ENCODE measurements around the gene NMNAT2.
"Not testable (repeated sequence)": the region's sequence is repeated elsewhere in the genome, so short reads cannot be mapped to it uniquely, and the experiment has no call there.

Gene NMNAT2

GRCh38 chr1:183416850-183417771 lies 1.1 kb downstream of the NMNAT2 start:
- peak; percentile 75 to 87 (median 82) for DNase-seq

- no peak for DNase-seq
Observed at GRCh38 chr1:183414365-183414764, 3.8 kb downstream of the NMNAT2 start.

GRCh38 chr1:183411091-183411490 lies 7.1 kb downstream of the NMNAT2 start:
- DNase-seq: no peak

GRCh38 chr1:183407961-183408360 lies 10.2 kb downstream of the NMNAT2 start:
- no peak for DNase-seq

- DNase-seq: no peak
Observed at GRCh38 chr1:183407474-183407873, 10.7 kb downstream of the NMNAT2 start.

GRCh38 chr1:183404476-183404875 lies 13.7 kb downstream of the NMNAT2 start:
- no peak for DNase-seq

- no peak for DNase-seq
Observed at GRCh38 chr1:183403498-183403897, 14.7 kb downstream of the NMNAT2 start.

GRCh38 chr1:183401565-183401964 lies 16.6 kb downstream of the NMNAT2 start:
- DNase-seq: not testable (repeated sequence)

GRCh38 chr1:183394435-183394834 lies 23.7 kb downstream of the NMNAT2 start:
- DNase-seq: no peak

- DNase-seq: no peak
Observed at GRCh38 chr1:183391863-183392262, 26.3 kb downstream of the NMNAT2 start.

GRCh38 chr1:183390561-183390960 lies 27.6 kb downstream of the NMNAT2 start:
- no peak for DNase-seq

- peak in 1 of 3 experiments; percentile 77 for DNase-seq
Observed at GRCh38 chr1:183388735-183389134, 29.4 kb downstream of the NMNAT2 start.

GRCh38 chr1:183385340-183386144 lies 32.6 kb downstream of the NMNAT2 start:
- no peak for DNase-seq

- no peak for DNase-seq
Observed at GRCh38 chr1:183379951-183380350, 38.2 kb downstream of the NMNAT2 start.

GRCh38 chr1:183375381-183375780 lies 42.8 kb downstream of the NMNAT2 start:
- DNase-seq: no peak

GRCh38 chr1:183374825-183375224 lies 43.4 kb downstream of the NMNAT2 start:
- peak in 2 of 3 experiments; percentile 25 to 75 for DNase-seq

- no peak for DNase-seq
Observed at GRCh38 chr1:183372586-183373230, 45.5 kb downstream of the NMNAT2 start.

GRCh38 chr1:183370399-183371058 lies 47.7 kb downstream of the NMNAT2 start:
- no peak for DNase-seq

GRCh38 chr1:183368213-183369108 lies 49.7 kb downstream of the NMNAT2 start:
- peak in 1 of 3 experiments; percentile 39 for DNase-seq

- no peak for DNase-seq
Observed at GRCh38 chr1:183366116-183366515, 52.1 kb downstream of the NMNAT2 start.

- peak in 1 of 3 experiments; percentile 97 for DNase-seq
Observed at GRCh38 chr1:183365676-183366075, 52.5 kb downstream of the NMNAT2 start.

- no peak for DNase-seq
Observed at GRCh38 chr1:183365093-183365492, 53.1 kb downstream of the NMNAT2 start.

Measured in NCI-H1417 (cell line).